Measurements from ENCODE around the gene TBCD.

GRCh38 chr17:82924812-82925211 is 172.9 kb downstream of the TBCD start:
- TF ChIP-seq FOXA1 (IDR thresholded peaks at IDR 0.05) (no peak), ARNT (IDR thresholded peaks at IDR 0.05) (no peak), FOXK2 (IDR thresholded peaks at IDR 0.05) (no peak), FOXM1 (IDR thresholded peaks at IDR 0.05; ENCODE audit: borderline replicate concordance) (no peak), SP1 (IDR thresholded peaks at IDR 0.05) (no peak), HDGF (IDR thresholded peaks at IDR 0.05; ENCODE audit: borderline replicate concordance) (no peak), TARDBP (IDR thresholded peaks at IDR 0.05) (no peak), BHLHE40 (IDR thresholded peaks at IDR 0.05; ENCODE audit: borderline replicate concordance) (no peak), ELF4 (IDR thresholded peaks at IDR 0.05) (no peak), SUZ12 (IDR thresholded peaks at IDR 0.05) (no peak), NFRKB (IDR thresholded peaks at IDR 0.05) (no peak), ZNF384 (IDR thresholded peaks at IDR 0.05) (no peak), PKNOX1 (IDR thresholded peaks at IDR 0.05) (no peak)

Measured in HEK293T (cell line).